Lung (tissue), 12 donors: ENCODE results near the gene FOXO6. TPM values are rescaled to one million over a fixed set of nuclear protein-coding genes. Genes with fewer than 3 reads are reported as not detected.

Source experiments
- ATAC-seq: fragments of 200-7000 bp; cut with Tn5 transposase; one replicate; pipeline ENCODE4 v1.9.1; 2020; ENCODE audit warnings: moderate number of reproducible peaks; ENCODE audit not compliant: insufficient read depth, low FRiP score
- DNase-seq, 3 donors: peaks; one replicate each; pipeline ENCODE4 v3.0.0-alpha.2; 2013 to 2017
- H3K27ac ChIP-seq, 2 donors: one replicate each; pipeline ENCODE4 v1.5.1; 2013; ENCODE audit warnings: mild to moderate bottlenecking in 2 of 2, moderate library complexity in 2 of 2, control low read depth in 1 of 2, inconsistent platforms in 1 of 2, low read depth in 1 of 2, low read length in 1 of 2
- H3K27me3 ChIP-seq, 3 donors: one replicate each; pipeline ENCODE4 v1.5.1; 2013; ENCODE audit warnings: low read length in 2 of 3; ENCODE audit not compliant: control insufficient read depth in 3 of 3, insufficient read depth in 3 of 3
- H3K36me3 ChIP-seq, 4 donors: one replicate each; pipeline ENCODE4 v1.5.1; 2013; ENCODE audit warnings: low read length in 4 of 4, mild to moderate bottlenecking in 1 of 4, moderate library complexity in 1 of 4; ENCODE audit not compliant: control insufficient read depth in 4 of 4, insufficient read depth in 4 of 4
- H3K4me1 ChIP-seq, 5 donors: one replicate each; pipeline ENCODE4 v1.5.1; 2013; ENCODE audit warnings: low read length in 5 of 5, mild to moderate bottlenecking in 2 of 5, moderate library complexity in 1 of 5; ENCODE audit not compliant: control insufficient read depth in 5 of 5, insufficient read depth in 5 of 5
- H3K4me3 ChIP-seq: one replicate; pipeline ENCODE4 v1.5.1; 2013; ENCODE audit warnings: mild to moderate bottlenecking, control low read depth, moderate library complexity
- H3K9ac ChIP-seq, 2 donors: one replicate each; pipeline ENCODE4 v1.5.1; 2013; ENCODE audit warnings: low read length in 2 of 2, control low read depth in 1 of 2; ENCODE audit not compliant: insufficient read depth in 1 of 2
- H3K9me3 ChIP-seq, 4 donors: one replicate each; pipeline ENCODE4 v1.5.1; 2013; ENCODE audit warnings: low read length in 3 of 4, mild to moderate bottlenecking in 1 of 4, moderate library complexity in 1 of 4; ENCODE audit not compliant: control insufficient read depth in 4 of 4, insufficient read depth in 3 of 4
- CTCF ChIP-seq: IDR thresholded peaks from 2 replicates; pipeline ENCODE4 v1.5.1; 2012; ENCODE audit warnings: mild to moderate bottlenecking; ENCODE audit errors: control extremely low read depth, extremely low read depth
- WGBS, 2 donors: extraction: QIAGEN DNeasy Blood & Tissue Kit; methylation state at CpG; one replicate each; pipeline ENCODE4 v1.1.7; 2013; 5-methylcytosine and 5-hydroxymethylcytosine counted together
- polyA plus RNA-seq, 2 donors: library from polyadenylated mRNA; stranded (reverse); fragments of 200-250 nt; gene quantifications; one replicate each; pipeline ENCODE4 v1.2.1, GENCODE V29; 2013
- total RNA-seq, 2 donors: library from RNA; depleted of rRNA in 1 of 2; stranded (reverse); fragments of >200 nt in 1 of 2; gene quantifications; one replicate each; pipeline ENCODE4 v1.2.1, GENCODE V29; 2014 to 2021
- donor health status: control.
- donor health status: control.
- donor health status: Bipolar disorder and iron deficiency.
- donor health status: healthy.
- donor health status: DM: yes; HTN: yes; CAD: no.

The FOXO6 gene
- total and polyA plus RNA-seq, 4 donors, result 0.22 to 2.9 (median 0.86) TPM

GRCh38 chr1:41356752-41357151, 4.5 kb upstream of the FOXO6 start:
- peaks cover 0 to 24% (median 4%) of the 10 kb centered on the region in 5 donors for H3K4me1 ChIP-seq

GRCh38 chr1:41357451-41358101, 3.7 kb upstream of the FOXO6 start:
- 32 to 48% methylated on average over 6 of the region's 6 CpGs for WGBS, 2 donors
- Histone ChIP-seq H3K4me1 (peaks cover 4 to 32% (median 6%) of the 10 kb centered on the region in 5 donors), H3K4me3 (no peak overlapping the region), H3K27me3 (peaks cover 0 to 5% (median 2%) of the 10 kb centered on the region in 3 donors), H3K27ac (no peak overlapping the region), H3K9me3 (no peaks in the 10 kb centered on the region), H3K36me3 (no peaks in the 10 kb centered on the region), H3K9ac (peak overlapping the region in 1 of 2 donors; percentile 0)
- TF ChIP-seq CTCF, result no peak
- peak in 2 of 3 donors; percentile 68 to 70 for DNase-seq
- no peak for ATAC-seq

More at GRCh38 chr1:41356752-41357151, 4.5 kb upstream of the FOXO6 start:
- Histone ChIP-seq H3K36me3 (no peaks in the 10 kb centered on the region), H3K27ac (no peak overlapping the region), H3K27me3 (no peaks in the 10 kb centered on the region), H3K4me3 (no peak overlapping the region), H3K9me3 (no peaks in the 10 kb centered on the region), H3K9ac (peak overlapping the region in 1 of 2 donors; percentile 0)
- 92 to 93% methylated on average over 4 of the region's 4 CpGs for WGBS, 2 donors
- no peak for DNase-seq
- no peak for ATAC-seq
- no peak for TF ChIP-seq CTCF

- Histone ChIP-seq H3K4me1 (peaks cover 4 to 35% (median 6%) of the 10 kb centered on the region in 5 donors), H3K36me3 (no peaks in the 10 kb centered on the region), H3K27me3 (peaks cover 0 to 13% (median 8%) of the 10 kb centered on the region in 3 donors), H3K9me3 (no peaks in the 10 kb centered on the region), H3K9ac (no peak overlapping the region), H3K4me3 (no peak overlapping the region), H3K27ac (no peak overlapping the region)
- TF ChIP-seq CTCF, result no peak
- DNase-seq (no peak), ATAC-seq (no peak)
- 47 to 55% methylated on average over 25 of the region's 25 CpGs for WGBS, 2 donors
Measured at GRCh38 chr1:41358131-41359021, 2.9 kb upstream of the FOXO6 start.
